GM06990 (cell line): Measurements from ENCODE around the gene CDHR2.

Experiments
- DNase-seq: peaks from one replicate; pipeline ENCODE4 v3.0.0-alpha.2; 2011; ENCODE audit not compliant: insufficient read length; ENCODE audit errors: extremely low read depth
- H3K27me3 ChIP-seq: replicated peaks from 2 replicates; pipeline ENCODE4 v1.6.0; 2011; ENCODE audit warnings: low read length; ENCODE audit not compliant: control insufficient read depth, insufficient read depth
- H3K36me3 ChIP-seq: 2 replicates; pipeline ENCODE4 v1.5.1; 2011; ENCODE audit warnings: low read length; ENCODE audit not compliant: control insufficient read depth, insufficient read depth
- H3K4me3 ChIP-seq: replicated peaks from 2 replicates; pipeline ENCODE4 v1.5.1; 2011; ENCODE audit warnings: low read depth, mild to moderate bottlenecking, control low read depth, low read length
- CTCF ChIP-seq: IDR thresholded peaks from 2 replicates; pipeline ENCODE4 v1.5.1; 2011; ENCODE audit warnings: low read length, control low read depth, mild to moderate bottlenecking, inconsistent platforms; ENCODE audit not compliant: insufficient read depth, poor library complexity, severe bottlenecking

CDHR2 gene

GRCh38 chr5:176521286-176521685 is 27.9 kb upstream of the CDHR2 start:
- DNase-seq, result no peak
- Histone ChIP-seq H3K4me3 (no peak overlapping the region), H3K27me3 (no peaks in the 10 kb centered on the region), H3K36me3 (no peaks in the 10 kb centered on the region)
- TF ChIP-seq CTCF, result no peak

GRCh38 chr5:176521699-176522263 is 27.4 kb upstream of the CDHR2 start:
- TF ChIP-seq CTCF, result no peak
- no peak for DNase-seq

GRCh38 chr5:176524138-176524537 is 25.0 kb upstream of the CDHR2 start:
- peaks cover 16% of the 10 kb centered on the region for H3K36me3 ChIP-seq
- no peaks in the 10 kb centered on the region for H3K27me3 ChIP-seq
- no peak for TF ChIP-seq CTCF
- H3K4me3 ChIP-seq, result no peak overlapping the region
- DNase-seq, result no peak

More at GRCh38 chr5:176521699-176522263, 27.4 kb upstream of the CDHR2 start:
- Histone ChIP-seq H3K4me3 (no peak overlapping the region), H3K36me3 (no peaks in the 10 kb centered on the region), H3K27me3 (no peaks in the 10 kb centered on the region)

GRCh38 chr5:176524987-176525386 is 24.2 kb upstream of the CDHR2 start:
- DNase-seq, result no peak
- no peak for TF ChIP-seq CTCF
- Histone ChIP-seq H3K36me3 (peaks cover 23% of the 10 kb centered on the region), H3K4me3 (no peak overlapping the region), H3K27me3 (no peaks in the 10 kb centered on the region)

GRCh38 chr5:176525677-176526076 is 23.5 kb upstream of the CDHR2 start:
- Histone ChIP-seq H3K36me3 (peaks cover 26% of the 10 kb centered on the region), H3K27me3 (no peaks in the 10 kb centered on the region), H3K4me3 (no peak overlapping the region)
- TF ChIP-seq CTCF, result no peak
- DNase-seq, result no peak

- H3K36me3 ChIP-seq, result peaks cover 32% of the 10 kb centered on the region
- H3K4me3 ChIP-seq, result no peak overlapping the region
- H3K27me3 ChIP-seq, result no peaks in the 10 kb centered on the region
- DNase-seq, result no peak
- TF ChIP-seq CTCF, result no peak
These were observed 22.7 kb upstream of the CDHR2 start for GRCh38 chr5:176526462-176526861.
